RKO (cell line): Measurements from ENCODE around the gene POLN.
"Not testable (repeated sequence)": the region's sequence is repeated elsewhere in the genome, so short reads cannot be mapped to it uniquely, and the experiment has no call there.

Experiments used
- DNase-seq: peaks from one replicate; pipeline ENCODE4 v3.0.0-alpha.2; 2016; ENCODE audit warnings: low spot score

POLN gene

GRCh38 chr4:2042204-2042946 is 199.5 kb downstream of the POLN start:
- no peak for DNase-seq

- DNase-seq, result peak; percentile 83
These were observed 200.4 kb downstream of the POLN start for GRCh38 chr4:2041239-2042130.

GRCh38 chr4:2040391-2041238 is 201.3 kb downstream of the POLN start:
- no peak for DNase-seq

- no peak for DNase-seq
These were observed 205.1 kb downstream of the POLN start for GRCh38 chr4:2036866-2037265.

- DNase-seq, result no peak
These were observed 205.6 kb downstream of the POLN start for GRCh38 chr4:2036327-2036726.

GRCh38 chr4:2031161-2031560 is 210.8 kb downstream of the POLN start:
- not testable (repeated sequence) for DNase-seq

GRCh38 chr4:2027120-2027519 is 214.8 kb downstream of the POLN start:
- not testable (repeated sequence) for DNase-seq

GRCh38 chr4:2025817-2026216 is 216.1 kb downstream of the POLN start:
- no peak for DNase-seq

- DNase-seq, result no peak
These were observed 217.2 kb downstream of the POLN start for GRCh38 chr4:2024683-2025082.
